ENCODE measurements around the gene DUSP12. TPM values are rescaled to one million over a fixed set of nuclear protein-coding genes. Genes with fewer than 3 reads are reported as not detected.

The DUSP12 gene
- total and polyA plus RNA-seq, 2 donors (not counting 3 experiments of a cell fraction or from before 2014, with no cell fraction given) = 26.8 to 31.6 TPM

DNA sequence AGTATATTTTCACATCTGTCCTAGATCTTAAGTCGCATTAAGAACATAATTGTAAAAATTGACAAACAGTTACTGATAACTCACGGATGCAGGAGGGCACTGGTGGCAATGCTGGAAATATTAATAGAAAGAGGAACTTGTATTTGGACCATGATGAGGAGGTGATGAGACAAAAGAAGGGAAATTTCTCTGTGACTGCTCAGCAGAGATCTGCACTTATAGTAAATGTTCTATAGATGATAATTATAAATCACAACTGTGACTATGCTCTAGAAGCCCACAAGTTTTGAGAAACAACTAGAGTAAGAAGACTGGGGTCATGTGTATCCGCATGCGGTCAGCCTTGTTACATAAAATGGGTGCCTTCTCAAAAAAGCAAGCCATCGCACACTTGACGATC, 8.7 kb upstream of the DUSP12 start:
- H2AFZ ChIP-seq (ENCODE audit: low read depth, low read length) = no peak overlapping the region
- H3K9me1 ChIP-seq (replicated peaks; ENCODE audit: control insufficient read depth, extremely low read depth, insufficient read depth, low read length) = no peaks in the 10 kb centered on the region
- TF ChIP-seq POLR2AphosphoS5 (IDR thresholded peaks at IDR 0.05; ENCODE audit: insufficient read depth, low read depth, low read length) (no peak), GATA2 (IDR thresholded peaks at IDR 0.05; ENCODE audit: insufficient read depth, insufficient read length, low read depth, low read length) (no peak), EZH2 (IDR thresholded peaks at IDR 0.05; ENCODE audit: borderline replicate concordance, low read depth, low read length, severe bottlenecking) (no peak), MYC (IDR thresholded peaks at IDR 0.05; ENCODE audit: low read depth, low read length) (no peak)
- TF ChIP-seq, protein P1, sequence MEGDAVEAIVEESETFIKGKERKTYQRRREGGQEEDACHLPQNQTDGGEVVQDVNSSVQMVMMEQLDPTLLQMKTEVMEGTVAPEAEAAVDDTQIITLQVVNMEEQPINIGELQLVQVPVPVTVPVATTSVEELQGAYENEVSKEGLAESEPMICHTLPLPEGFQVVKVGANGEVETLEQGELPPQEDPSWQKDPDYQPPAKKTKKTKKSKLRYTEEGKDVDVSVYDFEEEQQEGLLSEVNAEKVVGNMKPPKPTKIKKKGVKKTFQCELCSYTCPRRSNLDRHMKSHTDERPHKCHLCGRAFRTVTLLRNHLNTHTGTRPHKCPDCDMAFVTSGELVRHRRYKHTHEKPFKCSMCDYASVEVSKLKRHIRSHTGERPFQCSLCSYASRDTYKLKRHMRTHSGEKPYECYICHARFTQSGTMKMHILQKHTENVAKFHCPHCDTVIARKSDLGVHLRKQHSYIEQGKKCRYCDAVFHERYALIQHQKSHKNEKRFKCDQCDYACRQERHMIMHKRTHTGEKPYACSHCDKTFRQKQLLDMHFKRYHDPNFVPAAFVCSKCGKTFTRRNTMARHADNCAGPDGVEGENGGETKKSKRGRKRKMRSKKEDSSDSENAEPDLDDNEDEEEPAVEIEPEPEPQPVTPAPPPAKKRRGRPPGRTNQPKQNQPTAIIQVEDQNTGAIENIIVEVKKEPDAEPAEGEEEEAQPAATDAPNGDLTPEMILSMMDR (IDR thresholded peaks at IDR 0.05; ENCODE audit: extremely low read depth in 1 of 2, insufficient read depth in 1 of 2, low read depth in 1 of 2, low read length in 2 of 2) = no peak
- TF ChIP-seq, protein P2, sequence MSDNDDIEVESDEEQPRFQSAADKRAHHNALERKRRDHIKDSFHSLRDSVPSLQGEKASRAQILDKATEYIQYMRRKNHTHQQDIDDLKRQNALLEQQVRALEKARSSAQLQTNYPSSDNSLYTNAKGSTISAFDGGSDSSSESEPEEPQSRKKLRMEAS (IDR thresholded peaks at IDR 0.05; ENCODE audit: insufficient read depth, insufficient read length) = no peak
- FAIRE-seq = no peak
- dilution Hi-C loops (cut with MboI; ENCODE audit: extremely low pct_ligation_motif_present, low sequenced_read_pairs) (no loop called here), intact Hi-C loops (cut with micrococcal nuclease) (loop anchor here (1.0 to 10.0 kb wide), 3 partner anchors 94 to 254 kb away; no protein-coding TSS in a partner anchor)
- no peaks in the 10 kb centered on the region for H3K27me3 ChIP-seq (ENCODE audit: control insufficient read depth in 2 of 2, insufficient read depth in 2 of 2, low read length in 2 of 2)
- no peak overlapping the region for H3K9ac ChIP-seq (replicated peaks; ENCODE audit: extremely low read depth, insufficient read depth, low read length)
- H3K27ac ChIP-seq (ENCODE audit: insufficient read depth, low read depth, low read length) = no peak overlapping the region
- H3K79me2 ChIP-seq (ENCODE audit: control insufficient read depth, insufficient read depth, low read length) = no peaks in the 10 kb centered on the region
- no peaks in the 10 kb centered on the region for H3K36me3 ChIP-seq (ENCODE audit: control insufficient read depth in 2 of 2, extremely low read depth in 1 of 2, insufficient read depth in 2 of 2, low read length in 2 of 2)
- H3K4me1 ChIP-seq (ENCODE audit: control insufficient read depth, extremely low read depth, insufficient read depth, low read length) = peaks cover 3% of the 10 kb centered on the region
- ChIA-PET POLR2A (no interaction called here), CTCF (interaction anchor here (0.7 to 7.5 kb wide), 16 partner anchors 8 to 296 kb away, joined by 3 to 102 read pairs (median 11); partner anchors contain the start of gene DUSP12)
- H4K20me1 ChIP-seq (replicated peaks; ENCODE audit: control insufficient read depth, extremely low read depth, insufficient read depth, low read length) = no peaks in the 10 kb centered on the region
- no peak overlapping the region for H3K4me3 ChIP-seq (replicated peaks in 1 of 3; ENCODE audit: insufficient read depth in 1 of 3, low read depth in 1 of 3, low read length in 3 of 3)
- no peak overlapping the region for H3K4me2 ChIP-seq (ENCODE audit: insufficient read depth, low read length)
- no peaks in the 10 kb centered on the region for H3K9me3 ChIP-seq (replicated peaks; ENCODE audit: control insufficient read depth, insufficient read depth, low read length)
- no TSS peak for BruUV-seq (replicated peaks)
- DNase-seq (ENCODE audit: low read depth, low spot score) = no peak

Data from endothelial cell of umbilical vein (primary cell).